Kidney epithelial cell (primary cell): ENCODE results near the gene VIPR1. TPM values are rescaled to one million over a fixed set of nuclear protein-coding genes. Genes with fewer than 3 reads are reported as not detected.
A peak's percentile ranks its signal among the peaks of the same experiment; 100 is the strongest.

ENCODE experiments used
- DNase-seq: peaks from one replicate; pipeline ENCODE4 v3.0.0-alpha.2; 2010; ENCODE audit warnings: low read depth
- H3K27me3 ChIP-seq: 2 replicates; pipeline ENCODE4 v1.6.0; 2011; ENCODE audit warnings: low read length; ENCODE audit not compliant: control insufficient read depth, insufficient read depth
- H3K36me3 ChIP-seq: 2 replicates; pipeline ENCODE4 v1.5.1; 2011; ENCODE audit warnings: low read length; ENCODE audit not compliant: control insufficient read depth, insufficient read depth
- H3K4me3 ChIP-seq: 2 replicates; pipeline ENCODE4 v1.5.1; 2011; ENCODE audit warnings: low read depth, mild to moderate bottlenecking, control low read depth, low read length
- total RNA-seq: library from RNA; depleted of rRNA; stranded (reverse); fragments of >200 nt; gene quantifications from 2 replicates; pipeline ENCODE4 v1.2.3, GENCODE V29; 2015
- TF ChIP-seq, protein P1 (sequence below): IDR thresholded peaks from 2 replicates; pipeline ENCODE4 v1.5.1; 2011; ENCODE audit warnings: mild to moderate bottlenecking, moderate library complexity, low read length, control low read depth, inconsistent platforms; ENCODE audit not compliant: insufficient read depth, poor library complexity, severe bottlenecking

Gene VIPR1
- total RNA-seq, 1 donor from 2014 or later = 1.3 TPM

DNA sequence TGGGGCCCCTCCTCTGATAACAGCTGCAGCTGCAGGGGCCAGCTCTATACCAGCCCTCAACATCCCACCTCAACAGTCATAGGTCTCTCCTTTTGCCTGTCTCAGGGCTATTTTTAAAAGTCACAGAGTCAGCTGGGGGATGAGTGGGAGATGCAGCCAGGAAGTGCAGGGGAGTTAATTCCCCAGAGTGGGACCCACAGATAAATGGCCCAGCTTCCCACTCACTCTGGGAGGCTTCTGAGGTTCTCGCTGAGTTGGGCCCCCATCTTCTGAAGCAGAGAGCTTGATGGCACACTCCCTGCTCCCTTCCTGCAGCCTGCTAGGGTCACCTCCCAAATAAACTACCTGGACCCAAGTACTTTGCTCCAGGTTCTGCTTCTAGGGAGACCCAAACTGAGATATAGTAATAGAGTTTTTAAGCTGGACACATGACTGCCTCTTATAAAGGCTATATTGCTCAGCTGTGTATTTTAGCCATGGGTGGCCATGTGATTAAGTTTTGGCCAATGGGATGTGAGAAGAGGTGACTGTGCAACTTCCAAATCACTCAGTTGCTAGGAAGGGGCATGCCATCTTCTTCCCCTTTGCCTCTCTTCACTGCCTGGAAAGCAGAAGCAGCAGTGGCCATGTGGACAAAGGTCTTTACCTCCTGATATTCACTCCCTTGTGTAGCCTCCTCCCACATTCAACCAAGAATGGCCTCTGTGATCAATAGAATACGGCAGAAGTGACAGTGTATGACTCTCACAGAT is 15.5 kb upstream of the VIPR1 start:
- DNase-seq = no peak
- TF ChIP-seq, protein P1, sequence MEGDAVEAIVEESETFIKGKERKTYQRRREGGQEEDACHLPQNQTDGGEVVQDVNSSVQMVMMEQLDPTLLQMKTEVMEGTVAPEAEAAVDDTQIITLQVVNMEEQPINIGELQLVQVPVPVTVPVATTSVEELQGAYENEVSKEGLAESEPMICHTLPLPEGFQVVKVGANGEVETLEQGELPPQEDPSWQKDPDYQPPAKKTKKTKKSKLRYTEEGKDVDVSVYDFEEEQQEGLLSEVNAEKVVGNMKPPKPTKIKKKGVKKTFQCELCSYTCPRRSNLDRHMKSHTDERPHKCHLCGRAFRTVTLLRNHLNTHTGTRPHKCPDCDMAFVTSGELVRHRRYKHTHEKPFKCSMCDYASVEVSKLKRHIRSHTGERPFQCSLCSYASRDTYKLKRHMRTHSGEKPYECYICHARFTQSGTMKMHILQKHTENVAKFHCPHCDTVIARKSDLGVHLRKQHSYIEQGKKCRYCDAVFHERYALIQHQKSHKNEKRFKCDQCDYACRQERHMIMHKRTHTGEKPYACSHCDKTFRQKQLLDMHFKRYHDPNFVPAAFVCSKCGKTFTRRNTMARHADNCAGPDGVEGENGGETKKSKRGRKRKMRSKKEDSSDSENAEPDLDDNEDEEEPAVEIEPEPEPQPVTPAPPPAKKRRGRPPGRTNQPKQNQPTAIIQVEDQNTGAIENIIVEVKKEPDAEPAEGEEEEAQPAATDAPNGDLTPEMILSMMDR = no peak
- Histone ChIP-seq H3K4me3 (no peak overlapping the region), H3K27me3 (no peaks in the 10 kb centered on the region), H3K36me3 (no peaks in the 10 kb centered on the region)

DNA sequence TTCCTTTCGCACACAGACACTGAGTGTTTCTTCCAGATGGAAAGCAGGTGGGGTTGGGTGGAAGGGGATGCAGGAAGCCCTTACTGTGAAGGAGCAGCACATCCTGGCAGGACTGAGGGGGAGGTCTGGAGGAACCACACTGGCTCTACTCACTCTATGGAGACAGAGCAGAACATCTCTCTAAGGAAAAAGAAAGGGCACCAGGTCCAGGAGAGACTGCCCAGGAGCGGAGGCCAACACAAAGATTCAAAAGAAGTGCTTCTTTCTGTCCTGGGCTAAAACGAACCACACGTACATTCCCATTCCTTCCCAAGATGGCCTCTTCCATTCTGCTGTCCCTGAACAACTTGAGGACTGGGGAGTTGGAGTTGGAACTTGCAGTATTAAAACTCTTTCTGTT is 13.8 kb upstream of the VIPR1 start:
- TF ChIP-seq, protein P1 = no peak
- H3K4me3 ChIP-seq = no peak overlapping the region
- no peaks in the 10 kb centered on the region for H3K27me3 ChIP-seq
- DNase-seq = no peak
- H3K36me3 ChIP-seq = no peaks in the 10 kb centered on the region

DNA sequence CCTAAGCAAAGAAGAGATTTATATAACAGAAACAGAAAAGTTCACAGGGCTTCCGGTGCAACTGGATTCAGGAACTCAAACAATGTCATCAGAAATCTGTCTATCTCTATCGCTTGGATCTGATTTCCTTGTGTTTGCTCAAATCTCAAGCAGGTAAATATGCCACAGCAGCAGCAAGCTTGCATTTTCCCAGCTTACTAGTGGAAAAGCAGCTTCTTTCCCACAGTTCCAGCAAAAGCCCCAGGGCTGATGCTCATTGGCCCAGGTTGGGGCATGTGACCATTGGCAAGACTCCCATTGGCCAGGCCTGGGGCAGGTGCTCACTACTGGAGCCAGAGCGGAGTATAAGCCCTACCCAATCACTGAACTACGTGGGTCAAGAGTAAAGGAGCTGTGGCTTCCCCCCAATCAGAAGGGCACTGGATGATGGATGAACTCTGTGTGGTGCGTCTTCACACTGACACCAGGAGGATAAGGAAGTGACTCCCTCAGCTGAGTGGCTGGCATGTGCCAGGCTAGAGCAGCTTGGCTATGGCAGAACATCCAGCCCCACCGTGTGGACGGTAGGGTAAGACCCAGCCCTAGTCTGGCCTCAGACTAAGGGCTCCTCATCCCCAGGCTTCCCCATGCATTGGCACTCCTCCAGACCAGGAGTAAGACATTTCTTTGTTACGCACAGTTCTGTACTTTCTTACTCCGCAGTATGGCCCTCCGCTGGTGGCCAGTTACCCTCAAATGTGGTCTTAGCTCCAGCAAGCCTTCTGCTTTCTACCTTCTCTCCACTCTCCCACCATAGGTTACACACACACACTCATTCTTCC is 13.1 kb upstream of the VIPR1 start:
- Histone ChIP-seq H3K36me3 (no peaks in the 10 kb centered on the region), H3K4me3 (no peak overlapping the region), H3K27me3 (no peaks in the 10 kb centered on the region)
- TF ChIP-seq, protein P1 = no peak
- no peak for DNase-seq

DNA sequence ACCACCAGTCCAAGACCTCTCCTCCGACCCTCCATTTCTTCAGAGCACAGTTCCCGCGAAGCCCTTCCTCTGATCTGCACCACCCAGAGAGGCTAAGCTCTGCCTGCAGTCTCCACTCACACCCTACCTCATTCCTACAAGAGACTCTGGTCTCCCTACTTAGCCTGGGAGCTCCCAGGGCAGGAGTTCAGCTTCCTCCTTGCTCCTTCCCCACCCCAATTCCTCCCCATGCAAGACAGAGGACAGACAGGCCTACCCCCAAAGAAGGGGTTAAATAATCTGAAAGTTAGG is 12.6 kb upstream of the VIPR1 start:
- no peak for DNase-seq

GRCh38 chr3:42490243-42490642 is 12.2 kb upstream of the VIPR1 start:
- TF ChIP-seq, protein P1 = no peak
- H3K36me3 ChIP-seq = no peaks in the 10 kb centered on the region
- peak; percentile 18 for DNase-seq
- no peak overlapping the region for H3K4me3 ChIP-seq
- no peaks in the 10 kb centered on the region for H3K27me3 ChIP-seq

More for the DNA sequence above, 12.6 kb upstream of the VIPR1 start:
- H3K27me3 ChIP-seq = no peaks in the 10 kb centered on the region
- H3K4me3 ChIP-seq = no peak overlapping the region
- no peaks in the 10 kb centered on the region for H3K36me3 ChIP-seq
- TF ChIP-seq, protein P1 = no peak
